Hepatocyte (in vitro differentiated cells): ENCODE results near the gene KRT38.

ENCODE experiments used
- EZH2 ChIP-seq: fragments of 200-600 bp; sonication (generic); IDR thresholded peaks from 2 replicates; pipeline ENCODE4 v1.6.1; 2016; ENCODE audit warnings: antibody characterized with exemption, mild to moderate bottlenecking, borderline replicate concordance
- EZH2phosphoT487 ChIP-seq: fragments of 200-600 bp; sonication (generic); IDR thresholded peaks from one replicate; pipeline ENCODE4 v1.6.1; 2018; ENCODE audit warnings: antibody characterized with exemption, mild to moderate bottlenecking, low read depth, moderate library complexity; ENCODE audit not compliant: unreplicated experiment, severe bottlenecking
- TF ChIP-seq, protein P1 (sequence below): fragments of 200-600 bp; sonication (generic); IDR thresholded peaks from 2 replicates; pipeline ENCODE4 v1.5.1; 2016; ENCODE audit warnings: antibody characterized with exemption, mild to moderate bottlenecking; ENCODE audit not compliant: poor library complexity

- TF ChIP-seq EZH2phosphoT487 (no peak), EZH2 (no peak)
- TF ChIP-seq, protein P1, sequence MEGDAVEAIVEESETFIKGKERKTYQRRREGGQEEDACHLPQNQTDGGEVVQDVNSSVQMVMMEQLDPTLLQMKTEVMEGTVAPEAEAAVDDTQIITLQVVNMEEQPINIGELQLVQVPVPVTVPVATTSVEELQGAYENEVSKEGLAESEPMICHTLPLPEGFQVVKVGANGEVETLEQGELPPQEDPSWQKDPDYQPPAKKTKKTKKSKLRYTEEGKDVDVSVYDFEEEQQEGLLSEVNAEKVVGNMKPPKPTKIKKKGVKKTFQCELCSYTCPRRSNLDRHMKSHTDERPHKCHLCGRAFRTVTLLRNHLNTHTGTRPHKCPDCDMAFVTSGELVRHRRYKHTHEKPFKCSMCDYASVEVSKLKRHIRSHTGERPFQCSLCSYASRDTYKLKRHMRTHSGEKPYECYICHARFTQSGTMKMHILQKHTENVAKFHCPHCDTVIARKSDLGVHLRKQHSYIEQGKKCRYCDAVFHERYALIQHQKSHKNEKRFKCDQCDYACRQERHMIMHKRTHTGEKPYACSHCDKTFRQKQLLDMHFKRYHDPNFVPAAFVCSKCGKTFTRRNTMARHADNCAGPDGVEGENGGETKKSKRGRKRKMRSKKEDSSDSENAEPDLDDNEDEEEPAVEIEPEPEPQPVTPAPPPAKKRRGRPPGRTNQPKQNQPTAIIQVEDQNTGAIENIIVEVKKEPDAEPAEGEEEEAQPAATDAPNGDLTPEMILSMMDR: no peak
Measured at GRCh38 chr17:41466988-41467387, 26.2 kb upstream of the KRT38 start, which contains the start of gene KRT32.
